CD4-positive, alpha-beta memory T cell (primary cell): ENCODE data around the gene PCSK4. TPM values are rescaled to one million over a fixed set of nuclear protein-coding genes. Genes with fewer than 3 reads are reported as not detected.

Experiments
- CTCF ChIA-PET: fragments of 350-600 bp; sonication (Branson Sonifier 250); formaldehyde crosslinking; loops from one replicate; lab custom pipeline; 2021; ENCODE audit warnings: inconsistent platforms; ENCODE audit not compliant: partially characterized antibody; lab: Charles Lee
- POLR2A ChIA-PET: fragments of 350-600 bp; sonication (Branson Sonifier 250); formaldehyde crosslinking; loops from one replicate; lab custom pipeline; 2021; ENCODE audit not compliant: partially characterized antibody; lab: Charles Lee
- DNase-seq, 5 donors: peaks; one replicate each; pipeline versions ENCODE4 v3.0.0 to v3.0.0-alpha.2; 2020 to 2022; ENCODE audit warnings: mixed read lengths in 1 of 5
- H3K27ac ChIP-seq: one replicate; pipeline ENCODE4 v1.7.0; 2013; ENCODE audit warnings: low read depth, low read length
- H3K27me3 ChIP-seq: 2 replicates; pipeline ENCODE4 v1.7.0; 2013; ENCODE audit warnings: mild to moderate bottlenecking, low read length, moderate library complexity; ENCODE audit not compliant: insufficient read depth
- H3K36me3 ChIP-seq: 2 replicates; pipeline ENCODE4 v1.7.0; 2013; ENCODE audit warnings: mild to moderate bottlenecking, low read length, moderate library complexity; ENCODE audit not compliant: insufficient read depth
- H3K4me1 ChIP-seq: 2 replicates; pipeline ENCODE4 v1.7.0; 2013; ENCODE audit warnings: mild to moderate bottlenecking, low read length, moderate library complexity; ENCODE audit not compliant: insufficient read depth
- H3K4me3 ChIP-seq, 2 donors: one replicate each; pipeline ENCODE4 v1.7.0; 2013; ENCODE audit warnings: low read length in 2 of 2, mild to moderate bottlenecking in 1 of 2
- H3K9me3 ChIP-seq, 2 donors: one replicate each; pipeline ENCODE4 v1.7.0; 2013; ENCODE audit warnings: low read length in 2 of 2, control low read depth in 1 of 2; ENCODE audit not compliant: control insufficient read depth in 1 of 2
- H3K27ac Mint-ChIP-seq, 7 donors: one replicate each; pipeline ENCODE4 v1.8.0; 2020 to 2021; ENCODE audit warnings: mixed read lengths in 7 of 7, mild to moderate bottlenecking in 6 of 7, inconsistent platforms in 3 of 7, moderate library complexity in 3 of 7
- H3K27me3 Mint-ChIP-seq, 2 donors: one replicate each; pipeline ENCODE4 v1.8.0; 2020 to 2021; ENCODE audit warnings: mixed read lengths in 2 of 2
- H3K36me3 Mint-ChIP-seq, 2 donors: one replicate each; pipeline ENCODE4 v1.8.0; 2020 to 2021; ENCODE audit warnings: mixed read lengths in 2 of 2, inconsistent platforms in 1 of 2, mild to moderate bottlenecking in 1 of 2
- H3K4me1 Mint-ChIP-seq, 4 donors: one replicate each; pipeline ENCODE4 v1.8.0; 2020 to 2021; ENCODE audit warnings: mixed read lengths in 4 of 4, mild to moderate bottlenecking in 1 of 4
- H3K4me3 Mint-ChIP-seq, 8 donors: one replicate each; pipeline ENCODE4 v1.8.0; 2020 to 2021; ENCODE audit warnings: mixed read lengths in 8 of 8, mild to moderate bottlenecking in 7 of 8, moderate library complexity in 6 of 8, inconsistent platforms in 3 of 8
- H3K9me3 Mint-ChIP-seq, 8 donors: one replicate each; pipeline ENCODE4 v1.8.0; 2020 to 2021; ENCODE audit warnings: mixed read lengths in 8 of 8, mild to moderate bottlenecking in 5 of 8, inconsistent platforms in 3 of 8, moderate library complexity in 1 of 8
- intact Hi-C: fragments of 100-400 bp; cut with micrococcal nuclease; formaldehyde crosslinking; loops from one replicate; pipeline ENCODE4 v1.15.1; 2023
- polyA plus RNA-seq, 2 donors: library from polyadenylated mRNA; unstranded; fragments of 300-500 nt; fragmentation: Illumina TruSeq; gene quantifications; one replicate each; pipeline ENCODE4 v1.2.3, GENCODE V29; 2021
- total RNA-seq, 2 experiments: library from RNA; stranded (reverse); gene quantifications; one replicate each; pipeline ENCODE4 v1.2.3, GENCODE V29; 2021

The PCSK4 gene
- total and polyA plus RNA-seq, 4 experiments from 2014 or later, result 3.1 to 3.7 TPM; not detected in 2

DNA sequence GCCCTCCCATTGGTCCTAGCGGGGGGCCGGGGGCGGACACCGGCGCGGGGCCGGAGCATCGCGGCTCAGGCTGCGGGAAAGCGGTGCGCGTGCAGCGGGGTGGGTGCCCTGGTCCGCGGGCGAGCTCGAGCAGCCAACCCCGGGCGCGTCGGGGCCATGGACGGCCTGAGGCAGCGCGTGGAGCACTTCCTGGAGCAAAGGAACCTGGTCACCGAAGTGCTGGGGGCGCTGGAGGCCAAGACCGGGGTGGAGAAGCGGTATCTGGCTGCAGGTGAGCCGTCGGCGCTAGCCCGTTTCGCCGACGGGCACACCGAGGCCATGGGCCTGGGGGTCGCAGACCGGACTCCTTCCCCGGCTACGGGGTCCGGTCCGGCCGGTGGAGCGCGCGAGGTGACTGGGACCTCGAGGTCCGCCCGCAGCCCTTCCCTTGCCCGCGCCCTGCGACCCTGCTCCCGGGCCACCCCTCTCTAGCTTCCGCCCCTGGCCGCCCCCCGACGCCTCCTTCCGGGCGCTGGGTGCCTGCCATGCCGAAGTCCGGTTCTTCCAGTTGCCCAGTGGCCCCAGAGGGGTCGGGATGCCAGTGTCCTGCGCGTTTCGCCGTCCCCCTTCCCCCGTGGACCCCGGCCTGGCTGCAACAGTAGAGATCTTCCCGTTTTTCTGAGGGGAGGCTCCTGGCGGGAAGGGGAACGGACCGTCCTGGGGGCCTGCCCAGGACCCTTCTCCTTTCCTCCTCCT, 1.1 kb upstream of the PCSK4 start, which contains the start of gene REEP6:
Gene REEP6 (plus strand): TSS at position 68 of the 735 bp plus-strand sequence. CDS start 89 bp downstream, at position 157.
- H3K36me3 Mint-ChIP-seq, result peaks cover 0 to 3% of the 10 kb centered on the region in 2 donors
- H3K27ac Mint-ChIP-seq, result peak within 1 kb of the TSS; percentile 88 to 96 (median 93)
- no peaks in the 10 kb centered on the region for H3K9me3 ChIP-seq
- peaks cover 15% of the 10 kb centered on the region for H3K4me1 ChIP-seq
- no peaks in the 10 kb centered on the region for H3K36me3 ChIP-seq
- no peaks in the 10 kb centered on the region for H3K27me3 ChIP-seq
- H3K4me3 Mint-ChIP-seq, result peak within 1 kb of the TSS; percentile 86 to 95 (median 90)
- peaks cover 0 to 3% of the 10 kb centered on the region in 2 donors for H3K27me3 Mint-ChIP-seq
- peak within 1 kb of the TSS; percentile 51 for H3K27ac ChIP-seq
- peaks cover 0 to 1% (median 0%) of the 10 kb centered on the region in 8 donors for H3K9me3 Mint-ChIP-seq
- DNase-seq, result no peak
- intact Hi-C loops, result loop anchor here (2.0 kb wide), 1 partner anchor 162 kb away; the partner anchor contains the start of gene TCF3
- POLR2A ChIA-PET, result interaction anchor here (0.6 to 2.5 kb wide), 15 partner anchors 13 to 247 kb away, joined by 3 to 13 read pairs (median 4); partner anchors contain the start of genes C19orf25, CIRBP and TCF3
- H3K4me3 ChIP-seq, result peak within 1 kb of the TSS; percentile 34 to 58
- peaks cover 3 to 18% (median 10%) of the 10 kb centered on the region in 4 donors for H3K4me1 Mint-ChIP-seq
- CTCF ChIA-PET, result interaction anchor here (1.0 to 1.3 kb wide), 5 partner anchors 10 to 18 kb away, joined by 3 to 4 read pairs (median 4); no protein-coding TSS in a partner anchor

DNA sequence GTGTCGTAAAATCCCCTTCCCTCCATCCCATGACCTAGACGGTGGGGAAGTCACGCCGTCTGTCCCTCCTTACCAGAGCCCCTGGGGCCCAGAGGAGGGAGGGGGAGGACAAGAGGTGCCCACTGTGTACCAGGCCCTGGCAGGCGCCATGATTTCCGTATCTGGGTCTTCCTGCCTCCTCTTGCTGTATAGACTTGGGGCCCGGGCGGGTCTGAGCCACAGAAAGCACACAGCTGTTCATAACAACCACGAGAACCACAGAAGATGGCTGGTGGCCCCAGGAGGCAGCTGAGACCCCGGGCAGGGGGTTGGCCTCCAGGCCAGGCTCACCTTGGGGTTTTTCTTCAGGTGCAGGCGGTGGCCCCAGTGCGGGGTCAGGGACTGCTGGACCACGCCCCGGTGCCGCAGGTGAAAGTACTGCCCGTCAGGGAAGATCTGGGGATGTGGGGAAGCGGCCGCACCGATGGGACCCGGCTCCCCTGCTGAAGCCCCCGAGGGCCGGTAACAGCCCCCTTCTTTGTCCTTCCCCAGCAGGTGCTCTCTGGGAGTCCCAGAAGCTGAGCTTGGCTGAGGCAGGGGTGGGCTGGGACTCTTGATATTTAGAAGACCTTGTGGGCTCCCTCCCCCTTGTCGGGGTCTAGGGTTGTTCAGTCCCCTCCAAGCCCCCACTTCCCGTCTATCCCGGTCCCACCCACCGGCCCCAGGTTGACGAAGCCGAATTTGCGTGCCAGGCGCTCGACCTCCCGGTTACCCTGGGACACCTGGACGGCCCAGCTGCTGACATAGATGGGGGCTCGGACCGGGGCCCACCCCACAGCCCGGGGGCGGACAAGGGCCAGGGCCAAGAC, 463 bp downstream of the PCSK4 start:
- Histone ChIP-seq H3K36me3 (no peaks in the 10 kb centered on the region), H3K4me3 (peak overlapping the region; percentile 34 to 58), H3K9me3 (no peaks in the 10 kb centered on the region), H3K27ac (peak overlapping the region; percentile 51), H3K4me1 (peaks cover 15% of the 10 kb centered on the region), H3K27me3 (no peaks in the 10 kb centered on the region)
- DNase-seq, result peak in 1 of 5 donors; percentile 29
- Mint-ChIP-seq H3K4me3 (peak overlapping the region; percentile 42 to 90 (median 56)), H3K27me3 (peaks cover 0 to 3% of the 10 kb centered on the region in 2 donors), H3K27ac (peak overlapping the region in 4 of 7 donors; percentile 30 to 96 (median 64)), H3K4me1 (peaks cover 3 to 18% (median 10%) of the 10 kb centered on the region in 4 donors), H3K36me3 (peaks cover 0 to 3% of the 10 kb centered on the region in 2 donors), H3K9me3 (peaks cover 0 to 1% (median 0%) of the 10 kb centered on the region in 8 donors)
- intact Hi-C loops, result loop anchor here (1.0 to 2.0 kb wide), 5 partner anchors 10 to 214 kb away; partner anchors contain the start of genes C19orf25, FAM174C and TCF3
- POLR2A ChIA-PET, result interaction anchor here (0.8 to 2.5 kb wide), 8 partner anchors 10 to 220 kb away, joined by 3 to 13 read pairs (median 4); partner anchors contain the start of genes C19orf25, CIRBP and TCF3
- CTCF ChIA-PET, result interaction anchor here (1.3 kb wide), 1 partner anchor 14 kb away, joined by 4 read pairs; no protein-coding TSS in a partner anchor

DNA sequence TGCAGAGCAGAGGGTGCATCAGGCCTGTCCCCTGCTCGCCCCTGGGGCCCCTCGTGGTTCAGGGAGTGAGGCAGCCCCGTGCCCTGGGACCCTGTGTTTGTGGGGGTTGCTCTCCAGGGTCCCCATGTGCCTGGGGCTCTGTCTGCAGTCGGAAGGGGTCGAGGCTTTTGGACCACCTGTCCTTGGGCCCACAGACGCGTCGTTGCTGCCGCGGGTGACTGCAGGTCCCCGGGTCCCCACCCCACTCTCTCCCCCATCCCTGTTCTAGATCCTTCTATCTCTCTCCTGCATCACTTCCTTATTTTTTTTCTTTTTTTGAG, 1.9 kb downstream of the PCSK4 start:
- Histone ChIP-seq H3K4me3 (no peak overlapping the region), H3K9me3 (no peaks in the 10 kb centered on the region), H3K27ac (no peak overlapping the region), H3K27me3 (no peaks in the 10 kb centered on the region), H3K4me1 (peaks cover 15% of the 10 kb centered on the region), H3K36me3 (no peaks in the 10 kb centered on the region)
- peak overlapping the region in 1 of 7 donors; percentile 32 for H3K27ac Mint-ChIP-seq
- intact Hi-C loops, result no loop called here
- H3K4me1 Mint-ChIP-seq, result peaks cover 3 to 18% (median 10%) of the 10 kb centered on the region in 4 donors
- H3K9me3 Mint-ChIP-seq, result peaks cover 0 to 1% (median 0%) of the 10 kb centered on the region in 8 donors
- H3K27me3 Mint-ChIP-seq, result peaks cover 0 to 3% of the 10 kb centered on the region in 2 donors
- H3K4me3 Mint-ChIP-seq, result no peak overlapping the region
- H3K36me3 Mint-ChIP-seq, result peaks cover 0 to 3% of the 10 kb centered on the region in 2 donors
- DNase-seq, result peak in 1 of 5 donors; percentile 27
- POLR2A ChIA-PET, result interaction anchor here (1.6 kb wide), 1 partner anchor 20 kb away, joined by 3 read pairs; no protein-coding TSS in a partner anchor
- CTCF ChIA-PET, result interaction anchor here (0.5 kb wide), 1 partner anchor 47 kb away, joined by 3 read pairs; no protein-coding TSS in a partner anchor

DNA sequence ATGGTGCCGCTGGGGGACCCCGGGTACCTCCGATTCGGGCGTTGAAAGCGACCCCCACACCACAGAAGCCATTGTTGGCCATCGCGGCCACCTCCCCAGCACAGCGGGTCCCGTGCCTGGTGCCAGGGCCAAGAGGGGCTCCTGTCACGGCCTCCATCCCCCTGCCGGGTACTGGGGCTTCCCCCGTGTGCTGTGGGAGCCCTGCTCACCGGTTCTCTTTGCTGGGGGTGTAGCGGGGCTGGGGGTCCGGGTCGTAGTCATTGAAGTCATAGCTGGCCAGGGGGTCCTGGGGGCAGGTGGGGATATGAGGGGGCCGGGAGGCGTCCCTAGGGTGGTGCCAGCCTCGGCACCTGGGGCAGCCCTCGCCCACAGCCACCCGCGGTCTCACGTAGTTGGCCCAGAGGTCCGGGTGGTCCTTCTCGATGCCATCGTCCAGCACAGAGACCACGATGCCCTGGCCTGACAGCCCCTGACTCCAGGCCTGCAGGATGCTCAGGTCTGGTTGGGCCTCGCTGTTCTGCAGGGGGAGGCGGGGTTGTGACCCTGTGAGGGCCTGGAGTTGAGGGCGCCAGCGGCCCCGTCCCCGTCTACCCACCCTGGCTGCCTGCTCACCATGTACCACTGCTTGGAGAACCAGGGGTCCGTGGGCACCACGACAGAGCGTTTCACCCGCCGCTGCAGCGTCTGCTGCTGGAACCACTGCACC, 2.4 kb downstream of the PCSK4 start:
- Mint-ChIP-seq H3K27me3 (peaks cover 0 to 3% of the 10 kb centered on the region in 2 donors), H3K9me3 (peaks cover 0 to 1% (median 0%) of the 10 kb centered on the region in 8 donors), H3K4me1 (peaks cover 3 to 18% (median 10%) of the 10 kb centered on the region in 4 donors), H3K27ac (no peak overlapping the region), H3K4me3 (no peak overlapping the region), H3K36me3 (peaks cover 0 to 3% of the 10 kb centered on the region in 2 donors)
- Histone ChIP-seq H3K36me3 (no peaks in the 10 kb centered on the region), H3K4me3 (no peak overlapping the region), H3K9me3 (no peaks in the 10 kb centered on the region), H3K27ac (no peak overlapping the region), H3K4me1 (peaks cover 15% of the 10 kb centered on the region), H3K27me3 (no peaks in the 10 kb centered on the region)
- POLR2A ChIA-PET, result interaction anchor here (1.6 kb wide), 1 partner anchor 19 kb away, joined by 3 read pairs; no protein-coding TSS in a partner anchor
- CTCF ChIA-PET, result interaction anchor here (0.5 kb wide), 1 partner anchor 46 kb away, joined by 3 read pairs; no protein-coding TSS in a partner anchor
- DNase-seq, result peak in 1 of 5 donors; percentile 22
- intact Hi-C loops, result no loop called here

DNA sequence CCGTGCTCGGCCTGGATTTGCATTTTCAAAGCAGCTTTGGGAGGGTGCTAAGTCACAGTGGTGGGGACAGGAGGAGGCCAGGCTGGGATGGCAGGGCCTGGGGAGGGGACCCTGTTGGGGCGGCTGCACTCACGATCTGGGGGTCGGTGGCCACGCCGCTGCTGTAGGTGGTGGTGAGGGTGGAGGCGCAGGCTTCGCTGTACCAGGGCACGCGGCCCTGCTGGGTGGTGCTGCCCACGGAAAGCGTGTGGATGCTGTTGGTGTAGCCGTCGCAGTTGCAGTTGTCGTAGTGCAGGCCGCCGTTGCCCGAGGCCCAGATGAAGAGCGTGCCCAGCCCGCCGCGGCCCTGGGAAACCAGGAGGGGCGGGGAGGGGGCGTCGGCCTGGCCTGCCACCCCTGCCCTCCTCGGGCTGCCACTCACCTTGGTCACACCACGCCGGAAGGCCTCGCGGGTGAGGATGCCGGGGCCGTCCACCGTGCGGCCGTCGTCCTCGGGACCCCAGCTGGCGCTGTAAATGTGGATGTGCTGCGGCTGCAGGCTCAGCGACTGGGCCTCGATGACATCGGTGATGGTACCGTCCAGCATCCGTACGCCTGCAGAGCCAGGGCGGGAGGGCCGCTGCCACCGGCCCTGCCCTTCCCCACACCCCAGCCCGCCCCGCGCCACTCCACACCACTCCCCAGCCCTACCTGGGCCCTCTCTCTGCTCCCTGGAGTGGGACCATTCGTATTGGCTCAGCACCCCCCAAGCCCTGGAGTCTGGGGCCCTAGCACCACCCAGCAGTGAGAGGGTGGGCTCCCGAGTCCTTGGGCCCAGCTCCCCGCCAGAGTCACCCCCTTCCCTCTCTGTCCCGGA, 3.2 kb downstream of the PCSK4 start:
- Histone ChIP-seq H3K27me3 (no peaks in the 10 kb centered on the region), H3K4me3 (no peak overlapping the region), H3K36me3 (no peaks in the 10 kb centered on the region), H3K27ac (no peak overlapping the region), H3K9me3 (no peaks in the 10 kb centered on the region), H3K4me1 (peaks cover 15% of the 10 kb centered on the region)
- Mint-ChIP-seq H3K4me1 (peaks cover 3 to 17% (median 10%) of the 10 kb centered on the region in 4 donors), H3K27me3 (peaks cover 0 to 3% of the 10 kb centered on the region in 2 donors), H3K9me3 (peaks cover 0 to 1% (median 0%) of the 10 kb centered on the region in 8 donors), H3K36me3 (peaks cover 0 to 3% of the 10 kb centered on the region in 2 donors), H3K4me3 (no peak overlapping the region), H3K27ac (no peak overlapping the region)
- ChIA-PET CTCF (no interaction called here), POLR2A (interaction anchor here (1.6 kb wide), 1 partner anchor 18 kb away, joined by 3 read pairs; no protein-coding TSS in a partner anchor)
- DNase-seq, result peak in 1 of 5 donors; percentile 16
- intact Hi-C loops, result no loop called here
